GM12873 (cell line): Measurements from ENCODE around the gene MCF2L.

Source experiments
- CTCF ChIP-seq: IDR thresholded peaks from 2 replicates; pipeline ENCODE4 v1.5.1; 2012; ENCODE audit warnings: low read depth, mild to moderate bottlenecking, moderate library complexity, low read length, control low read depth; ENCODE audit not compliant: insufficient read depth; ENCODE audit errors: missing control alignments

MCF2L gene

GRCh38 chr13:112998521-112999280, 29.7 kb downstream of the MCF2L start:
- TF ChIP-seq CTCF = no peak

- TF ChIP-seq CTCF = no peak
Observed at GRCh38 chr13:112999414-113000177, 30.6 kb downstream of the MCF2L start.

GRCh38 chr13:113000575-113000974, 31.6 kb downstream of the MCF2L start:
- no peak for TF ChIP-seq CTCF

GRCh38 chr13:113001241-113002140, 32.5 kb downstream of the MCF2L start:
- no peak for TF ChIP-seq CTCF

- TF ChIP-seq CTCF = no peak
Observed at GRCh38 chr13:113002206-113002912, 33.3 kb downstream of the MCF2L start.

- no peak for TF ChIP-seq CTCF
Observed at GRCh38 chr13:113002913-113003290, 33.9 kb downstream of the MCF2L start.
